GM18517 (cell line): ENCODE data around the gene NOTCH2.

Experiments used
- ATAC-seq: cut with Tn5 transposase; IDR thresholded peaks from one replicate; pipeline ENCODE4 v1.9.1; 2021; ENCODE audit warnings: mild to moderate bottlenecking, moderate library complexity; ENCODE audit not compliant: unreplicated experiment

Gene NOTCH2

GRCh38 chr1:119912963-119913362, 156.5 kb downstream of the NOTCH2 start:
- ATAC-seq = no peak

- no peak for ATAC-seq
Observed at GRCh38 chr1:119911775-119912174, 157.7 kb downstream of the NOTCH2 start.

- ATAC-seq = no peak
Observed at GRCh38 chr1:119910618-119911017, 158.8 kb downstream of the NOTCH2 start.

- no peak for ATAC-seq
Observed at GRCh38 chr1:119909890-119910596, 159.4 kb downstream of the NOTCH2 start.

- no peak for ATAC-seq
Observed at GRCh38 chr1:119908661-119909060, 160.8 kb downstream of the NOTCH2 start.

- no peak for ATAC-seq
Observed at GRCh38 chr1:119906927-119907652, 162.4 kb downstream of the NOTCH2 start.

- ATAC-seq = no peak
Observed at GRCh38 chr1:119903443-119903835, 166.0 kb downstream of the NOTCH2 start.

GRCh38 chr1:119902775-119903442, 166.6 kb downstream of the NOTCH2 start:
- ATAC-seq = no peak

- ATAC-seq = no peak
Observed at GRCh38 chr1:119898981-119899720, 170.3 kb downstream of the NOTCH2 start.

- ATAC-seq = no peak
Observed at GRCh38 chr1:119898530-119898929, 170.9 kb downstream of the NOTCH2 start.

- ATAC-seq = no peak
Observed at GRCh38 chr1:119896303-119896702, 173.2 kb downstream of the NOTCH2 start, which contains the start of gene ADAM30. Gene ADAM30 (minus strand): TSS chr1:119896515. CDS start chr1:119896336, 179 bp downstream.

GRCh38 chr1:119895102-119895501, 174.4 kb downstream of the NOTCH2 start:
- no peak for ATAC-seq

GRCh38 chr1:119893827-119894700, 175.4 kb downstream of the NOTCH2 start:
- no peak for ATAC-seq

- no peak for ATAC-seq
Observed at GRCh38 chr1:119893238-119893791, 176.1 kb downstream of the NOTCH2 start.

- ATAC-seq = no peak
Observed at GRCh38 chr1:119891386-119891785, 178.1 kb downstream of the NOTCH2 start.

GRCh38 chr1:119888476-119888875, 181.0 kb downstream of the NOTCH2 start:
- no peak for ATAC-seq

- no peak for ATAC-seq
Observed at GRCh38 chr1:119887427-119887826, 182.0 kb downstream of the NOTCH2 start.

GRCh38 chr1:119885903-119886783, 183.3 kb downstream of the NOTCH2 start:
- ATAC-seq = no peak

- ATAC-seq = no peak
Observed at GRCh38 chr1:119884711-119885110, 184.8 kb downstream of the NOTCH2 start.
